Smooth muscle cell (in vitro differentiated cells): ENCODE data around the gene KCTD2. TPM values are rescaled to one million over a fixed set of nuclear protein-coding genes. Genes with fewer than 3 reads are reported as not detected.
A peak's percentile ranks its signal among the peaks of the same experiment; 100 is the strongest.

Source experiments
- DNase-seq: peaks from one replicate; lab custom pipeline; 2025; ENCODE audit not compliant: unreplicated experiment; lab: John Stamatoyannopoulos, UW
- H2AFZ ChIP-seq: fragments of 200-600 bp; sonication (generic); 2 replicates; pipeline ENCODE4 v1.6.0; 2016; ENCODE audit warnings: antibody characterized with exemption, low read depth, mild to moderate bottlenecking
- H3F3A ChIP-seq: fragments of 200-600 bp; sonication (generic); 2 replicates; pipeline ENCODE4 v1.6.0; 2017; ENCODE audit warnings: antibody characterized with exemption, low read depth
- H3K27ac ChIP-seq: fragments of 200-600 bp; sonication (generic); 2 replicates; pipeline ENCODE4 v1.5.1; 2016; ENCODE audit warnings: low read depth, mild to moderate bottlenecking
- H3K27me3 ChIP-seq: fragments of 200-600 bp; sonication (generic); 2 replicates; pipeline ENCODE4 v1.6.1; 2016; ENCODE audit warnings: low read depth, mild to moderate bottlenecking
- H3K36me3 ChIP-seq: fragments of 200-600 bp; sonication (generic); 2 replicates; pipeline ENCODE4 v1.5.1; 2016; ENCODE audit warnings: low read depth
- H3K4me1 ChIP-seq: fragments of 200-600 bp; sonication (generic); 2 replicates; pipeline ENCODE4 v1.5.1; 2016; ENCODE audit warnings: low read depth
- H3K4me2 ChIP-seq: fragments of 200-600 bp; sonication (generic); 2 replicates; pipeline ENCODE4 v1.6.0; 2016; ENCODE audit warnings: mild to moderate bottlenecking
- H3K4me3 ChIP-seq: fragments of 200-600 bp; sonication (generic); 2 replicates; pipeline ENCODE4 v1.5.1; 2016; ENCODE audit warnings: mild to moderate bottlenecking
- H3K79me2 ChIP-seq: fragments of 200-600 bp; sonication (generic); 2 replicates; pipeline ENCODE4 v1.6.0; 2016; ENCODE audit warnings: low read depth, mild to moderate bottlenecking
- H3K9ac ChIP-seq: fragments of 200-600 bp; sonication (generic); 2 replicates; pipeline ENCODE4 v1.6.0; 2016; ENCODE audit warnings: low read depth
- H3K9me3 ChIP-seq: fragments of 200-600 bp; sonication (generic); replicated peaks from 2 replicates; pipeline ENCODE4 v1.5.1; 2016; ENCODE audit warnings: low read depth
- H4K20me1 ChIP-seq: fragments of 200-600 bp; sonication (generic); 2 replicates; pipeline ENCODE4 v1.6.0; 2016; ENCODE audit warnings: low read depth
- CTCF ChIP-seq: fragments of 200-600 bp; sonication (generic); IDR thresholded peaks from 2 replicates; pipeline ENCODE4 v1.5.1; 2017; ENCODE audit warnings: borderline replicate concordance, mild to moderate bottlenecking, antibody characterized with exemption; ENCODE audit not compliant: insufficient read depth, poor library complexity, severe bottlenecking
- WGBS: methylation state at CpG from one replicate; pipeline ENCODE4 v1.1.7; 2016; ENCODE audit warnings: low lambda C conversion rate; 5-methylcytosine and 5-hydroxymethylcytosine counted together
- polyA plus RNA-seq: library from polyadenylated mRNA; unstranded; fragments of >200 nt; fragmentation: Nextera tagmentation; extraction: Ambion mirVana; gene quantifications from 2 replicates; pipeline ENCODE4 v1.2.1, GENCODE V29; 2016
- total RNA-seq: library from RNA; depleted of rRNA; stranded (reverse); fragments of >200 nt; gene quantifications from 2 replicates; pipeline ENCODE4 v1.2.3, GENCODE V29; 2014

KCTD2 gene
- total and polyA plus RNA-seq, 2 experiments from 2014 or later, result 12.7 to 27.3 TPM

GRCh38 chr17:75051941-75052340, 4.9 kb downstream of the KCTD2 start:
- H3K4me3 ChIP-seq, result no peak overlapping the region
- WGBS, result 93% methylated on average over 2 of the region's 2 CpGs
- DNase-seq, result no peak
- peaks cover 6% of the 10 kb centered on the region for H4K20me1 ChIP-seq
- no peak overlapping the region for H3K4me2 ChIP-seq
- H3K27me3 ChIP-seq, result no peaks in the 10 kb centered on the region
- H3K79me2 ChIP-seq, result peaks cover 20% of the 10 kb centered on the region
- H3K4me1 ChIP-seq, result peaks cover 8% of the 10 kb centered on the region
- no peaks in the 10 kb centered on the region for H3F3A ChIP-seq
- no peak for TF ChIP-seq CTCF
- no peak overlapping the region for H3K9ac ChIP-seq
- H2AFZ ChIP-seq, result no peak overlapping the region
- no peak overlapping the region for H3K27ac ChIP-seq
- no peaks in the 10 kb centered on the region for H3K9me3 ChIP-seq
- H3K36me3 ChIP-seq, result no peaks in the 10 kb centered on the region

- 82% methylated on average over 25 of the region's 25 CpGs for WGBS
Observed at GRCh38 chr17:75059369-75060345, 12.6 kb downstream of the KCTD2 start.

GRCh38 chr17:75060434-75061054, 13.5 kb downstream of the KCTD2 start:
- peaks cover 12% of the 10 kb centered on the region for H4K20me1 ChIP-seq
- no peaks in the 10 kb centered on the region for H3K4me1 ChIP-seq
- DNase-seq, result no peak
- H3K36me3 ChIP-seq, result no peaks in the 10 kb centered on the region
- no peaks in the 10 kb centered on the region for H3K27me3 ChIP-seq
- H3K4me3 ChIP-seq, result no peak overlapping the region
- peak overlapping the region; percentile 62 for H3K27ac ChIP-seq
- H2AFZ ChIP-seq, result no peak overlapping the region
- peaks cover 6% of the 10 kb centered on the region for H3K79me2 ChIP-seq
- peaks cover 9% of the 10 kb centered on the region for H3F3A ChIP-seq
- no peaks in the 10 kb centered on the region for H3K9me3 ChIP-seq
- WGBS, result 97% methylated on average over 26 of the region's 26 CpGs
- TF ChIP-seq CTCF, result no peak
- H3K9ac ChIP-seq, result no peak overlapping the region
- H3K4me2 ChIP-seq, result no peak overlapping the region

More at GRCh38 chr17:75059369-75060345, 12.6 kb downstream of the KCTD2 start:
- Histone ChIP-seq H3K9me3 (no peaks in the 10 kb centered on the region), H3K4me3 (no peak overlapping the region), H3K27me3 (no peaks in the 10 kb centered on the region), H3K4me2 (no peak overlapping the region), H3K79me2 (peaks cover 10% of the 10 kb centered on the region), H3K4me1 (no peaks in the 10 kb centered on the region), H3K27ac (peak overlapping the region; percentile 62), H4K20me1 (peaks cover 12% of the 10 kb centered on the region), H3K9ac (no peak overlapping the region), H3K36me3 (no peaks in the 10 kb centered on the region), H3F3A (peaks cover 9% of the 10 kb centered on the region), H2AFZ (no peak overlapping the region)
- TF ChIP-seq CTCF, result peak; percentile 44
- DNase-seq, result no peak
